CD4-positive, alpha-beta T cell treated with Interleukin-6 at 100 ng/mL for 8 hours (primary cell): ENCODE data around the gene ENGASE.

Experiments used
- DNase-seq: peaks from one replicate; pipeline ENCODE4 v3.0.0-alpha.2; 2020; ENCODE audit warnings: mixed read lengths, low spot score

The ENGASE gene

GRCh38 chr17:79135628-79136405 lies 61.2 kb downstream of the ENGASE start:
- no peak for DNase-seq
